ENCODE data around the gene WDSUB1.

- no peak for TF ChIP-seq CTCF (IDR thresholded peaks at IDR 0.05)
- no peak for TF ChIP-seq POLR2A (IDR thresholded peaks at IDR 0.05)
Observed at GRCh38 chr2:159201360-159202063, 85.0 kb downstream of the WDSUB1 start.

Data from testis (tissue), 2 donors.